K562 treated with DMSO at 1 percent for 24 hours (cell line): ENCODE data around the gene SEC61A2. TPM values are rescaled to one million over a fixed set of nuclear protein-coding genes. Genes with fewer than 3 reads are reported as not detected.

ENCODE experiments used
- total RNA-seq: library from RNA; unstranded; fragments of 300-600 nt; gene quantifications from 2 replicates; pipeline ENCODE4 v1.2.3, GENCODE V29; 2022; ENCODE audit warnings: low read depth; ENCODE audit not compliant: insufficient read depth

SEC61A2 gene
- total RNA-seq, result 4.8 and 6.9 TPM in 2 replicates

DNA sequence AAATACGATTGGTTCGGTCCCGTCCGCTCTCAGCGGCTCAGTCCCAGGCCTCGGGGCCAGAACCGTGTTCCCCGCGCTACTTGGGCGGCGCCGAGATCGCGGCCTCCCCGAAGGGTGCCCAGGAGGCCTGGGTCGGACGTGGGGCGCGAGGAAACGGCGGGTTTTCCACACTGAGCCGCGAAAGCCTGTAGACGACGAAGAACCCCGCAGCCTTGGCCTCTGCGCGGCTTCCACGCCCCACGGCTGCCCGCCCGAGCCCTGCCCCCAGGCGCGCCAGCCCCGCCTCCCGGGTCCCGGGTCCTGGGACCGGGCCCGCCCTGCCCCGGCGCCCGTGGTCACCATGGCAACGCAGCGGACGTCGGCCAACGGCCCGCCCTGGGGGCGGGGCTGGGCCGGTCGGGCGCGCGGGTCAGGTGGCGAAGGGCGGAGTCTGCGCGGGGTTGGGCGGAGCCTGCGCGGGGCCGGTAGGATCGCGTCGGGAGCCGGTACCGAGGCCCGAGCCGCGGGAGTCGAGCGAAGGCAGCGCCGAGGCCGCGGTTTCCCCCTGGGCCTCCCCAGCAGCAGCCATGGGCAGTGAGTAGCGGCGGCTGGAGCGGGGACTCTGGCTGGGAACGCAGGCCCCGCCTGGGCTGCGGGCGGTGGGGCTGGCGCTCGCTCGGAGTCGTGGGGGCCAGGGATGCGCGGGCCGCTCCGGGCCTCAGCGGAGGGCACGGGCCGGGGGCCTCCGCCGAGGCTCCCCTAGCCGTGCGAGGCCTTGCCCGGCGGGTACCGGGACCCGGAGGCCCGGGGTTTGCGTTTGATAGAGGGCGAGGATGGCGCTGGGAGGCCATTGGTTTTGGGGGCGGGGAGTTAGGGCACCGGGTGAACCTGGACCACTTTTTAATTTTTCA lies at the start of gene SEC61A2:
Gene SEC61A2, plus strand, starts transcription at position 456 of the 890 bp plus-strand sequence. Its CDS starts 111 bp downstream, at position 567.

DNA sequence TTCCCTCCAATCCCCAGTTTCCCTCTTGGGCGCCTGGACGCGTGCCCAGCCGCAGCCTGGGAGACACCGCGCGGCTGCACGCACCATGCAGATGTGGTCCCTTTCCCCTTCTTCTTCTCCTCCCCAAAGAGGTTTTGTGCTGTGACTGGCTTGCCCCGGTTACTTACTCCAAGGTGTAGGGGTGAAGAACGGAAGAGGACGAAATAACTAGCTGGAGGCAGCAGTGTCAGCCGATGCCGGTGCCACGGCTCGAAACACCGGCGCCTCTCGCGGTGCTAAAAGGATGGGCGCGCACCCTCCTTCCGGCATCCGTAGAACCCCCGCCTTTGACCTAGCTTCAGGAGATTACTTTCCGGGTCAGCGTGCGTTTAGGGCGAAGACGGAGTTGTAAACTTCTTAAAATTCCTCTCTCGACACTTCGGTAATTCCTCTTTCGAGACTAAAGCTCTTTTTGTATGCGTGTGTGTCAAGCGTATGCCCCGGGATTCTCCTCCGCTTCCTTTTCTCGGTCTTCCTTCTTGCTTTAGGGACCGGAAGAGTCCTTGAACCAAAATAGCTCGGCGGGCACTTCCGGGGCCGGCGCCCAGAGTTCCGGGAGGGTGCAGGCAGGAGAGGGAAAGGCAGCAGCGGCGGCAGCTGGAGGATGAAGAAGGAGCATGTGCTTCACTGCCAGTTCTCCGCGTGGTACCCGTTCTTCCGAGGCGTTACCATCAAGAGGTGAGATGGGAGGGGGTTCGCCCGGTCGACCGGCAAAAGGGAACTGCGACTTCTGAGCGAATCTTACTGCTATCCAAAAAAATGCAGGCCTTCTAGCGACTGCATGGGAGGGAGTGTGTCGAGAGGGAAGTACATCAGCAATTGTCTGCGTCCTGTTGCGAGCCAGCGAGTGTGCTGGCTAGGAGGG lies 66.4 kb downstream of the SEC61A2 start, which contains the start of the genes CDC123 and NUDT5:
Gene CDC123, plus strand, starts transcription at position 586 of the 904 bp plus-strand sequence. Its CDS starts 58 bp downstream, at position 644.
Gene NUDT5, minus strand, starts transcription at position 289 of the 904 bp plus-strand sequence. CDS start 9,600 bp downstream, outside the sequence.

Other genes starting within 250 kb of the SEC61A2 start
- 11.3 and 12.9 TPM in 2 replicates for gene UPF2, start 86.9 kb upstream of the SEC61A2 start, total RNA-seq
- 12.2 and 15.7 TPM in 2 replicates for gene DHTKD1, start 60.7 kb upstream of the SEC61A2 start, total RNA-seq
- gene NUDT5, start 66.2 kb downstream of the SEC61A2 start, total RNA-seq, result 66.6 and 70.7 TPM in 2 replicates
- 67.7 and 85.4 TPM in 2 replicates for gene CDC123, start 66.5 kb downstream of the SEC61A2 start, total RNA-seq
- gene CAMK1D, start 219.9 kb downstream of the SEC61A2 start, total RNA-seq, result 0.82 and 0.88 TPM in 2 replicates